HG02642 (cell line): ENCODE measurements around the gene SQSTM1.
A peak's percentile ranks its signal among the peaks of the same experiment; 100 is the strongest.

Experiments used
- ATAC-seq: cut with Tn5 transposase; IDR thresholded peaks from one replicate; pipeline ENCODE4 v1.9.1; 2021; ENCODE audit warnings: mild to moderate bottlenecking; ENCODE audit not compliant: unreplicated experiment, poor library complexity

SQSTM1 gene

GRCh38 chr5:179794171-179794570 is 26.5 kb upstream of the SQSTM1 start:
- ATAC-seq, result no peak

- ATAC-seq, result no peak
These were observed 26.1 kb upstream of the SQSTM1 start for GRCh38 chr5:179794575-179794974.

GRCh38 chr5:179795049-179795862 is 25.4 kb upstream of the SQSTM1 start:
- no peak for ATAC-seq

- ATAC-seq, result peak; percentile 79
These were observed 24.6 kb upstream of the SQSTM1 start for GRCh38 chr5:179795863-179796833.

GRCh38 chr5:179796877-179797608 is 23.7 kb upstream of the SQSTM1 start:
- ATAC-seq, result no peak

GRCh38 chr5:179797741-179798140 is 23.0 kb upstream of the SQSTM1 start:
- ATAC-seq, result no peak

GRCh38 chr5:179798144-179798770 is 22.4 kb upstream of the SQSTM1 start:
- no peak for ATAC-seq

- no peak for ATAC-seq
These were observed 21.7 kb upstream of the SQSTM1 start for GRCh38 chr5:179798771-179799643.

- ATAC-seq, result no peak
These were observed 21.1 kb upstream of the SQSTM1 start for GRCh38 chr5:179799644-179799973.

GRCh38 chr5:179800071-179800695 is 20.5 kb upstream of the SQSTM1 start:
- no peak for ATAC-seq

- ATAC-seq, result no peak
These were observed 20.0 kb upstream of the SQSTM1 start for GRCh38 chr5:179800696-179801201.

- ATAC-seq, result no peak
These were observed 19.1 kb upstream of the SQSTM1 start for GRCh38 chr5:179801304-179802206.

GRCh38 chr5:179802207-179802883 is 18.4 kb upstream of the SQSTM1 start:
- no peak for ATAC-seq

GRCh38 chr5:179802950-179803562 is 17.6 kb upstream of the SQSTM1 start:
- ATAC-seq, result no peak

- no peak for ATAC-seq
These were observed 16.8 kb upstream of the SQSTM1 start for GRCh38 chr5:179803651-179804554.

GRCh38 chr5:179804555-179804947 is 16.2 kb upstream of the SQSTM1 start:
- ATAC-seq, result no peak
